SKM-1 (cell line): ENCODE measurements around the gene ADRB2.

Experiments
- DNase-seq: peaks from one replicate; lab custom pipeline; 2025; ENCODE audit not compliant: unreplicated experiment; lab: John Stamatoyannopoulos, UW

ADRB2 gene

DNA sequence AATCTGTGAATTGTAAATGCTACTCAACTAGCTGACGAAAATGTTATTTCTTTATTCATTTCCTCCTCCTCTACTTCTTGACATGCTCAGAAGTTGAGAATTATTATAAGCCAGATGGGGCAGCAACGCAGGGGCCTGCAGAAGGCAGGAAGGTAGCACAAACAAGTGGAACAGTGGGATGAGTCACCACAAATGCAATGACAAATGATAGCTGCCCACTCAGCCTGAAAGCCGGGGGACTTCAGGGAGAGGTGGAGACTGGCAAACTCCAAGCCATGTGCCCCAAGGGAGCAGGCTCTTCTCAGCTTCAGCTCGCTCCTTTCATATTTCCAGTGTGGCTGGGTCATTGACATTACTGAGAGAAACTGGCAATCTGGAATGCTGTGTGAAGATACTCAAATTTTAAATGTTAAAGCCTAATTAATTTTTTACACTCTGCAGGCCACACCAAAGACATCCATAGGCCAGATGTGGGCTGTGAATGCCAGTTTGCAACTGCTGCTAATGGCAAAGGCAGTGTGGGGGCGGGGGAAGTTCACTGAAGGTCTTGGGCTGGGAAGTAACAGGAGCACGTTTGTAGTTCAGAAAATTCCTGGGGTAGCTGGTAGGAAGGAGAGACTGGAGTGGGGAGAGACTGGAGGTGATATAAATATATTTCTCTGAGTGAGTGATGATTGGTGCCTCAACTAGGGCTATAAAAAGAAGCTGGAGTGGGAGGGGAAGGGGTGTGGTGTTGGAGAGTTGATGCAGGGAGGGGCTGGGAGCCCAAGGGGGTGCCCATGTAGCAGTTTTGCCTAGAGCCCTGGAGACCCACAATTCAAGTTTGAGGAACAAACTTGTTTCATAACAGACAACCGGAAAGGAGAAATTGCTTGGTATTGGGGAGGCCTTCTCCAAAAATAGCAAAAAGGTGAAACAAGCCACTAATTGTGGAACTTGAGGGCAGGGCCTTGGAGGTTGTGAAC, 20.8 kb upstream of the ADRB2 start:
- DNase-seq = peak; percentile 99

GRCh38 chr5:148806520-148806931, 19.9 kb upstream of the ADRB2 start:
- no peak for DNase-seq

GRCh38 chr5:148807851-148808250, 18.6 kb upstream of the ADRB2 start:
- peak; percentile 57 for DNase-seq

GRCh38 chr5:148808864-148809642, 17.4 kb upstream of the ADRB2 start:
- peak; percentile 97 for DNase-seq

DNA sequence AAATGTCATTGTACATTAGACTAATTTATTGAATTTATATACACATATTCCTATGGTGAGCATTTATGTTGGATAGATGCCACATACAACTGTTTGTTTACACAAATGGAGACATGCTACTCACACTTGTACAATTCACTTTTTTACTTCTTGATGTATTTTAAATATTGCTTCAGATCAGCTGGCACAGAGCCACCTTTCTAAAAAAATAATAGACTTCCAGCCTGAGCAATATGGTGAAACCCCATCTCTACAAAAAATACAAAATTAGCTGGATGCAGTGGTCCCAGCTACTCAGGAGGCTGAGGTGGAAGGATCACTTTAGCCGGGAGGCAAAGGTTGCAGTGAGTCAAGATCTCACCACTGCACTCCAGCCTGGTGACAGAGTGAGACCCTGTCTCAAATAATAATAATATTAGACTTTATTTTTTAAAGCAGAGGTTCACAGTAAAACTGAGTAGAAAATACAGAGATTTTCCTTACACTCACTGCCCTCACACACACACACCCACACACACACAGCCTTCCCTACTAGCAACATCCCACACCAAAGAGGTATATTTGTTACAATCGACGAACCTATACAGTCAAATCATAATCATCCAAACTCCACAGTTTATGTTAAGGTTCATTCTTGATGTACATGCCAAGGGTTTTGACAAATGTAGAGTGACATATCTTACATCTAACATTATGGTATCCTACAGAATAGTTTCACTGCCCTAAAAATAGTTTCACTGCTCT, 16.5 kb upstream of the ADRB2 start:
- DNase-seq = no peak

GRCh38 chr5:148810823-148811222, 15.6 kb upstream of the ADRB2 start:
- no peak for DNase-seq

DNA sequence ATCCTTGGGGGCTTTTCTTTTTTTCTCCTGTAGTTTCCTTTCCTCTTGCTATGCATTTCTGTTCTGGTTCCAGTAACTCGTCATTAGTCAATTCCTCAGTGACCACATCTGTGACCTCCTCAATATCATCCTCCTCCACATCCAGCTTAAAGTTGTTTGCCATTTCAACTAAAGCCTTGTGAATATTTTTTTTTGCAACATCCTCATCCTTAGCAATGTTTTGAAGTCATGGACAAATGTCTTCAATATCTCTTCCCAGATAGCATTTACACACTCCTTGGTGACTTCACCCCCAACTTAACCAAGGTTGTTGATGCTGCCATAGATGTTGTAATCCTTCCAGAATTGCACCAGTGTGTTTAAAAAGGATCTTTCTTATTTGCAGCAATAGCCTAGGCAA, 14.7 kb upstream of the ADRB2 start:
- peak; percentile 38 for DNase-seq

DNA sequence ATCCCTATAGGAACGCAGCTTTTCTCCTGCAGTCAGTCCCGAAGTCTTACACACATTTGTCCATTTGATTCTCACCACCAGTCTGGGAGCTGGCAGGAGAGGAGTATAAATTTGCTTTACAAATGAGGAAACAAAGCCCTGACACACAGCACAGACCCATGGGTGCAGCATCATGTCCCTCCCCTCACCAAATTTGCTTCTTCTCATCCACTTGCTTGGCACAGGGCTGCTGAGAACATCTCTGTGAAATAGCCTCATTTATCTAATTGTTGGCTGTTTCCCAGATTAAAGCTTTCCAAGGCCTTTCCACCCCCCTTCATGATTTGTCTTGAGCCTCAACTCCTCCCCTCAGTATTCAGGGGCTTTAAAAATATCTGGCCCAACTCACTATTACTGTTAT, 11.3 kb upstream of the ADRB2 start:
- no peak for DNase-seq

- DNase-seq = no peak
Observed at GRCh38 chr5:148815578-148815977, 10.8 kb upstream of the ADRB2 start.

GRCh38 chr5:148816357-148816756, 10.1 kb upstream of the ADRB2 start:
- DNase-seq = no peak

DNA sequence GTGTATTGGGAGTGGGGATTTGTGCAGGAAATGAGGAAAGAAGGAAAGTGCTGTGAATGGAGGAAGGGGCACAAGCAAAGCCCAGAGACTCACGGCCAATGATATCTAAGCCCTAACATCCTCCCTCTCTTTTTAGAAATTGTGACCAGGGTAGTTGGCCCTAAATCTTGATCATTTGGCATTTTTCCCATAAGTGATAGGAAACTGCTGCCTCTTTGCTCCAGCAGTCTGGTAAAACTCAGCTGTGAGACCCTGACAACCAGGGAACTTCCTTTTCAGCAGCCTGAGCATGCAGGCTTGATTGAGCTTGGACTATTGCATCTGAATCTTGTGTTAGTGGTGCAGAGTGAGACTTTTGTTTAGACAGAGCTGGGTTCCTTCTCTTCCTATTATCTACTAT, 9.6 kb upstream of the ADRB2 start:
- DNase-seq = no peak

- DNase-seq = no peak
Observed at GRCh38 chr5:148817606-148818005, 8.8 kb upstream of the ADRB2 start.

DNA sequence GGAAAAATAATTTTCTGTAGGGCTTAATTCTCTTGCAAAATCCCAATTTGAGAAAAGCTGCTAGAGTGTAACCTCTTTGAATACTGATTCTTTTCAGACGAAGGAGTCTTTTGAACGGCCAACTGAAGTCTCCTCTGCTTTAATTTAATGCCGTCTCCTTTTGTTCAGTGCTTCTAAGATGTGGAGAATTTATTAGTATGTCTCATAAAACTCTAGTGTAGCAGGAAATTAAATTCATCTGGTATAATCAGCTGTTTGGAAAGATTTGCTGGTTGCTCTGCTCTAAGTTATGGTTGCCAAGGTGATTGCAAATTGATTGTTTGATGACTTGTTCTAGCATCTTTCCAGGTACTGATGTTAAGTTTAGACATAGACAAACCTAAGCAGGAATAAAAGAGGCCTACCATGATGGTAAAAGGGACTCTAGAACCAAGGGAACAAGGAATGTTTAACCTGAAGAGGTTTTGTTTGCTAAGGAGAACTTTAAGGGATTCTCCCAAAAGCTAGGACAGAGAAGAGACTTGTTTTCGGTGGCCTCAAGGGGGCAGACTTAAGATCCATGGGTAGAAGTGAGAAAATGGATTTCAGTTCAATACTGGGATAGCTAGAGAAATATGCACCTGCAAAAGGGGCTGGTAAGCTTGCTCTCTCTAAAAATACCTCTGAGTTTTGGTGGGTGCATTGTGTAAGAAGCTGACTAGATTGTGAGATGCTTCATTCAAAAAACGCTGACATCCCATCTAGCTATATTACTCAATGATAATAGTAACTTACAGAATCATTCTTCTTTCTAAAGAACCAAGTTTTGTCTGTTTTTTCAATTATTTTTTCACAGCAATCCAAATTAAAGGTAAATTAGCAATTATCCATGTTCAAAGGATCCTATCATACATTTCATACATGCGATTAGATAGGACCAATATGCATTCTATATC, 5.7 kb upstream of the ADRB2 start:
- no peak for DNase-seq

DNA sequence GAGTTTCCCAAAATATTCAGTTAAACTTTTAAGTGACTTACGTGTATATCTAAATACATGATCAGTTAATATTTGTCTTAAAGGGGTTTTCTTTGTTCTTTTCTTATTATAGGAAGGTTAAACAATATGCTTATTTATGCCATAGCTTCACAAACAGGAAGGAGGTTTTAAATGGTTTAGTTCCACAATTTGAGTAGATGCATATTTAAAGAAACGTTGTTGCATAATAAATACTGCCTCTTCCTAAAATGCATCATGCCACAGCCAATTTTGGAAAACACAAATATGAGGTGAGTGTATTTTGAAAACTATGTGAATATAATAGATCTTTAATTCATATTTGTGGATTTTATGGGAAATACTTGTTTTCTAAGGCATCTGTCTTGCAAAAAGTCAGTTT, 2.5 kb upstream of the ADRB2 start:
- no peak for DNase-seq

GRCh38 chr5:148825716-148826052, 727 bp upstream of the ADRB2 start:
- peak; percentile 40 for DNase-seq

DNA sequence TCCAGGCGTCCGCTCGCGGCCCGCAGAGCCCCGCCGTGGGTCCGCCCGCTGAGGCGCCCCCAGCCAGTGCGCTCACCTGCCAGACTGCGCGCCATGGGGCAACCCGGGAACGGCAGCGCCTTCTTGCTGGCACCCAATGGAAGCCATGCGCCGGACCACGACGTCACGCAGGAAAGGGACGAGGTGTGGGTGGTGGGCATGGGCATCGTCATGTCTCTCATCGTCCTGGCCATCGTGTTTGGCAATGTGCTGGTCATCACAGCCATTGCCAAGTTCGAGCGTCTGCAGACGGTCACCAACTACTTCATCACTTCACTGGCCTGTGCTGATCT, 294 bp downstream of the ADRB2 start:
- no peak for DNase-seq

DNA sequence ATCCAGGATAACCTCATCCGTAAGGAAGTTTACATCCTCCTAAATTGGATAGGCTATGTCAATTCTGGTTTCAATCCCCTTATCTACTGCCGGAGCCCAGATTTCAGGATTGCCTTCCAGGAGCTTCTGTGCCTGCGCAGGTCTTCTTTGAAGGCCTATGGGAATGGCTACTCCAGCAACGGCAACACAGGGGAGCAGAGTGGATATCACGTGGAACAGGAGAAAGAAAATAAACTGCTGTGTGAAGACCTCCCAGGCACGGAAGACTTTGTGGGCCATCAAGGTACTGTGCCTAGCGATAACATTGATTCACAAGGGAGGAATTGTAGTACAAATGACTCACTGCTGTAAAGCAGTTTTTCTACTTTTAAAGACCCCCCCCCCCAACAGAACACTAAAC, 1.3 kb downstream of the ADRB2 start:
- no peak for DNase-seq

- no peak for DNase-seq
Observed at GRCh38 chr5:148828511-148829247, 2.3 kb downstream of the ADRB2 start.

DNA sequence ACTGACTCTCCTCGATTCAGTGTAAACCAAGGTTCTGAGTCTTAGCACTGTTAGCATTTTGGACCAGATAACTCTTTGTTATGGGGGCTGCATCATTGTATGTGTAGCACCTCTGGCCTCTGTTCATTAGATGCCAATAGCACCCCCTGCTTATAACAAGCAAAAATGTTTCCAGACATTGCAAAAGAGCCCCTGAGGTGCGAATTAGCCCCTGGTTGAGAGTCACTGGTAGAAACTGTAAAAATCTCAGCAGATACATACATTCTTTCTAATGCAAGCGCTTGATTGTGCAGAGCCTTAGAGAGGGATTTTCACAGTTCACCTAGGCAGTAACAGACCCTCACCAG, 2.8 kb downstream of the ADRB2 start:
- no peak for DNase-seq

DNA sequence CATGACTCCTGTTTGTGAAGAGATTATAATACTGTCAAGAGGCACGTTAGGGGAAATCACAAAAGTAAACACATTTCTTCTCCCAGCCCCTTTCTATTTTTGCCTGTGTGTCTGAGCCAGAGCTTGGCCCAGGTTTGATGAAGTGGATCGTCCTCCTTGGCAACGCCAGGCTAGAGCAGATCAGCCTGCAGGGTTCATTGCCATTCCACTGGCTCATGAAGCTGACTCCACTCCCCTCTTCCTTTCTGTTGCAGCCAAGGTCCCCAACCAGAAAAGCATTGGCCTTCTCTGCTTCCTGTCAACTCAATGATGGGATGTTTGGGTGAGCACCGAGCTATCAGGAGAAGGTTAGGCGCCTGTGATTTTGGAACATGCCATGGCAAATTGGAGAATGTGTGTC, 3.3 kb downstream of the ADRB2 start:
- no peak for DNase-seq
